HG02642 (cell line): ENCODE data around the gene ZNF70.

Experiments used
- ATAC-seq: cut with Tn5 transposase; IDR thresholded peaks from one replicate; pipeline ENCODE4 v1.9.1; 2021; ENCODE audit warnings: mild to moderate bottlenecking; ENCODE audit not compliant: unreplicated experiment, poor library complexity

The ZNF70 gene

DNA sequence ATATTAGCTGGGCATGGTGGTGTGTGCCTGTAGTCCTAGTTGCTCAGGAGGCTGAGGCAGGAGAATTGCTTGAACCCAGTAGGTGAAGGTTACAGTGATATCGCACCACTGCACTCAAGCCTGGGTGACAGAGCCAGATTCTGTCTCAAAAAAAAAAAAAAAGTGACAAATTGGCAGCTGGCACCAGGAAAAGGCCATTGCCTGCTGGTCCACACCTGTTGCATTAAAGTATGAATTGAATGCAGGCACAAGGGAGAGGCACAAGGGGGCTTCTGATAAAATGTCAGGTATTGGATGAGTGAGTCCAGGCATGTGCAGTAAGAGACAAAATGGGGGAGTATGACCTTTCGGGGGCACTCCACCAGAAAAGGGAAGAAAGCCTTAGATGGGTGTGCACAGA is 28.2 kb downstream of the ZNF70 start:
- ATAC-seq, result no peak

DNA sequence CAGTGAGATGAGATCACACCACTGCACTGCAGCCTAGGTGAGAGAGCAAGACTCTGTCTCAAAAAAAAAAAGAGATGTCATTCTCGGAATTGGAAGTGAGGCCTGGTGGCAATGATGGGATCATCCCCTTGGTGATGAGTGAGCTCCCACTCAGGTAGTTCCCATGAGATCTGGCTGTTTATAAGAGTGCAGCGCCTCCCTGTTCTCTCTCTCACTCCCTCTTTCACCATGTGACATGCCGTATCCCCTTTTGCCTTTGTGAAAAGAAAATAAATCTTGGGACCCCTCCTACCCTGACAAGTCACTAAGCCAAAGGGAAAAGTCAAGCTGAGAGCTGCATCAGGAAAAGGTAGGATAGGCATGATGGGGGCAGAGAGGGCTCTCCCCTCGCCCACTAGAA is 28.8 kb downstream of the ZNF70 start:
- no peak for ATAC-seq

DNA sequence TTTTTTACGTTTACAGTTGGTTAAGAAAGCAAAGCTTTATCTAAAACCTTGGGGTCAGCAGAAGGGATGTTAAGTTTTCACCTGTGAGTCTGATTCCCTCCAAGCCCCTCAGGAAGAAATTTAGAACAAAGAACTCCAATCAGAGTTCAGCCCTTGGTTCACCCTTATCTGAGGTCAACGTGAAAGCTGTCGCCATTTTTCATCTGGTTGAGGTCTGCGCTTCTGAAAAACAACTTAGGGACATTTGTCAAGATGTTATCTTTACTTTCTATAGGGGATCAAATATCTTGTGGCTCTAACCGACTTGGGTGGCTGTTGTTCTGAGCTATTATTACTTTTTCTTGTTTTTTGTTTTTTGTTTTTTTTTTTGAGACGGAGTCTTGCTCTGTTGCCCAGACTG is 30.1 kb downstream of the ZNF70 start:
- ATAC-seq, result no peak

GRCh38 chr22:23718371-23719165 is 32.3 kb downstream of the ZNF70 start:
- ATAC-seq, result no peak

DNA sequence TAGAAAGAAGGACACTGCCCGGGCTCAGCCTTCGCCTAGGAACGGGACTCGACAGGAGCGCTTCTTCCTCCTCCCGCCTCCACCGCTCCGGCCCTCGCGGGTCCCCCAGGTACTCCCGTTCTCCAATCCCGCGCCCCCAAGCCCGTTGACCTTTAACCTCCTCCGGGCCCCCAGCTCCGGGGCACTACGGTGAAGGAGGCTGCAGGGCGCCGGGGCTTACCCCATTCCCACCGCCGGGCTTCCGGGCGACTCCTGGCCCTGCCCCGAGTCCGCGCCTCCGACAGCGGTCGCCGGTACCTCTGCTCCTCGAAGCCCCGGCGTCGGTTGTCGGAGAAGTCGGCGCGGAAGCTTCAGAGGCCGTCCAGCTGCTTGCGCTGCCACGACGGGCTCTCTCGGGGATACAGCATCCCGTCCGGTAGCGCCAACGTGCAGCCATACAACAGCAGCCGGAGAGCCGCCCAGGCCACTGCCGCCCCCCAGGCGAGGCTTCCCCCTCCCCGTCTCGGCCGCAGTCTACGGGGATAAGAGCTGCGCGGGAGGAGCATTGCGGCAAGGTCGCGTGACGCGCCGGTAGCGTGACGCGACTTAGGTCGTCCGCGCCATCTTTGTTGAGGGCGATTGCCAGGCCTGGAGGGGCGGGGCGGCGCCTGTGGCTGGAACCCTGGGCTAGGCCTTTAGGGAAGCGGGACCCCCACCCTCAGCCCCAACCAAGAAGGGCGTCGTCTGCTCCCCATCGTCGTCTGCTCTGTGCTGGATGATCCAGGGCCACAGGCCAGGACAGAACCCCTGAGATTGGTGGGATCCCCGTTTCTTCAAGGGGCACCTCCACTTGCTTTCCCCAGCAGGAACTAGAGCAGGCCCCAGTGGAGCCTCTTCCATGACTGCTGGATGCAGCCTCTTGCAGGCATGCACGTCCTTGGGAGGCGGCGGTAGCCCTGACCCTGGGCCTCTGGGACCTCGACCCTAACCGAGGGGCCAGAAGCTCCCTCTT is 33.8 kb downstream of the ZNF70 start:
- peak; percentile 86 for ATAC-seq

- ATAC-seq, result no peak
These were observed 35.0 kb downstream of the ZNF70 start for GRCh38 chr22:23715806-23716375.

DNA sequence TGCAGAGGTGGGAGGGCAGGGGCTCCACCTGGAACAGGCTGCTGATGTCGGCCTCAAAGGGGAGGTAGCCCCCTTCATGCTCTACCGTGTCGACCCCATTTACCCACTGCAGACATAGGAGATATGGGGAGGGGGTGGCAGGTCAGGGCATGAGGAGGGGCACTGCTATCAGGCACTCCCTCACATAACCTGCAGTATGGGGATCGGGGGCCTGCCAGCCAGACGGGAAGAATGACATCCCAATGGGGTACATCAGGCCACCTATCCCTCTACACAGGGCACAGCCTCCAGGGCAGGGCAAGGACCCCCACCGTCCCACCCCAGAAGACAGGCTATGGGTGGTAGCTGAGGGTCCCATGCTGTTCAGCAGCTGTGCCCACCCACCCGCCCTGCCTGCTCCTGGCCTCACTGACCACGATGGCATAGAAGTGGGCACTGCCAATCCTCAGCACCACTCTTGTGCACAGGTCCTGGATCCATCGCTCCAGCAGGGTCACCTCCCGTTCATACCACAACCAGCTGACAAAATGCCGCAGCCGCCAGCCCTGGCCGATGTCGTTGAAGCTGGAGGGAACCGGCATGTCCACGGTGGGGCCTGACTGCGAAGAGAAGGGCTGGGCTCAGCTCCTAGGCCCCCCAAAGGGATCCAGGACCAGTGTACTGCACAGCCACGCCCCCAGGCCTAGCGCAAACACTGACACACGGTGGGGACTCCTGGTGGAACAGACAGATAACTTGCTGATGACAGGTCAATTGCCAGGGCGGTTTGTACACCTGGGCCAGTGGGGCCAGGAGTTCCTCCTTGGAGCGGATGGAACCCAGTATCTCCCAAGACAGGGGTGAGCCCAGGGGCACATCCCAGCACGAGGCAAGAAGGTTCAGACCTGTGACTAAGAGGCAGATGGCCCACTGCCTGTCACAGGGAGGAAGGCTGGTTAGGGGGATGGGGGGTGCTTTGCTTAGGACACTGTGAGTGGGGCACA is 36.0 kb downstream of the ZNF70 start:
- no peak for ATAC-seq

DNA sequence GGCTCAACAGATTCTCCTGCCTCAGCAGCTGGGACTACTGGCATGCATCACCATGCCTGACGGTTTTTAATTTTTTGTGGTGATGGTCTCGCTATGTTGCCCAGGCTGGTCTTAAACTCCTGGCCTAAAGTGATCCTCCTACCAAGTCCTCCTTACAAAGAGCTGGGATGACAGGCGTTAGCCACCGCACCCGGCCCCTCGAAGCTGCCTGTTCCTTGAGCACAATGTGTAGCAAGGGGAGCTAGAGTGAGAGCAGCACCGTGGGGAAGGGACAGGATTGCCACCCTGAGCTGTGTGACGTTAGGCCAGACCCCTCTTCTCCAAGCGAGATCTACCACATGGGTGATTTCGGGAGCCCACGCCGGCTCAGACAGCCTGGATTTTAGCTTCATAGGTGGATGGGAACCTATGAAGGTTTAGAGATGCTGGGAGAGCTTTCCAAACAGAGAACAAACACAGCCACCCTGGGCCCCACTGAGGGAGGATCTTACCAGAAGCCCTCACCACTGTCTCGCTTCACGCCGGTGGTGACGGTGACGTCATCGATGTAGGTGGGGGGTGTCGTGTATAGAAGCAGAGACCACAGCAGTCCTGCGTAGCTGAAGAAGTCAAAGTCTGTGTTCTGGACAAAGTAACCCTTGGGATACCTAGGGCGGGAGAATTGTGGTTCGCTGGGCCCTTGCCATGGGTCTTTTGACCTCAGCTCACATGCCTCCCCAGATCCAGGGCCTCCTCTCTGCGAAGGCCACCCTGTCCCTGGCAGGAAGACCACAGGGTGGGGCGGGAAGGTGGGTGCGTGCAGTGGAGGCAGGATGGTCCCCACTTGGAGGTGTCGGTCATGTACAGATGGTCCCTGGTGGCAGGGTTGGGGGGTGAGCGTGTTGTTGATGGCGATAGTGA is 37.0 kb downstream of the ZNF70 start:
- no peak for ATAC-seq

DNA sequence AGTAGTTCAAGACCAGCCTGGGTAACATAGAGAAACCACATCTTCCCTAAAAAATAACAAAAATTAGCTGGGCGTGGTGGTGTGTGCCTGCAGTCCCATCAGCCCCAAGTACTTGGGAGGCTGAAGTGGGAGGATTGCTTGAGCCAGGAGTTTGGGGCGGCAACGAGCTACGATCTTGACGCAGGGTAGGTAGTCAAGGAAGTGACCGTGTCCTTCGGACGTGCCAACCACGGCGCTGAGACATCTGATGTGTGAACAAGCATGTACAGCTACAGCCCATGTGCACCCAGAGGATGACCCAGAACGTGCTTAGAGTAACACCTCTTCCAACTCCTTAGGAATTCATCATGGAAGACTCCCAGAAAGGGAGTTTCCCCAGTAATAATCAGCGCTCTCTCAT is 38.7 kb downstream of the ZNF70 start:
- ATAC-seq, result no peak

GRCh38 chr22:23709107-23709506 is 41.8 kb downstream of the ZNF70 start:
- no peak for ATAC-seq

GRCh38 chr22:23708270-23708669 is 42.6 kb downstream of the ZNF70 start:
- no peak for ATAC-seq

DNA sequence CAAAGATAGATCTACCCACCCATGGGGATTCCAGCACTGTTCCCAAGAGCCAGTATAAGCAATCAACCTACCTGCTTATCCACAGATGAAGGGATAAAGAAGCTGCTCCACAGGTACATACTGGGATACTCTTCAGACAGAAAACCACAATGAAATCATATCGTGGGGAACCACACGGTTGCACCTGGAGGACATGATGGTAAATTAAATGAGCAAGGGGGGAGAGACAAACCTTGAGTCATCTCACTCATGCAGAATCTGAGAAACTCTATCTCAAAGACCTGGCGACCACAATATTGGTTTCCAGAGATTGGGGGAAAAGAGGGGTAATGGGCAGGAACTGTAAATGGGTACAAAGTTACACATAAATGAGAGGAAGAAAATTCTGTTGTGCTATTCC is 45.6 kb downstream of the ZNF70 start:
- ATAC-seq, result no peak

DNA sequence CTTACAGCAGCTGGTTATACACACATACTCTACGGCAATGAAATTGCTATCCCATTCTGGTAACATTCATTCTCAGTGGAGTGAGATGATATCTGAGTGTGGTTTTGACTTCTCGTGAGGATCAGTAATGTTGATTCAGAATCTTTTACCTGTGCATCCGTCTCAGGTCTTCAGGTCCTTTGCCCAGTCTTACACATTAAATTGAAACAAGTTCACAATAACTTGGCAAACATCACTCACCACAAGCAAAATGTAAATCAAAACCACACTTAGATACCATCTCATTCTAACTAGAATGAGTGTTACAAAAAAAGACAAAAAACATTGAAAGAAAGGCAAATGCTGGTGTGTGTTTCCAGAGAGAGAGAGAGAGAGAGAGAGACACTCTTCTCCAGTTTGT is 46.1 kb downstream of the ZNF70 start:
- no peak for ATAC-seq

DNA sequence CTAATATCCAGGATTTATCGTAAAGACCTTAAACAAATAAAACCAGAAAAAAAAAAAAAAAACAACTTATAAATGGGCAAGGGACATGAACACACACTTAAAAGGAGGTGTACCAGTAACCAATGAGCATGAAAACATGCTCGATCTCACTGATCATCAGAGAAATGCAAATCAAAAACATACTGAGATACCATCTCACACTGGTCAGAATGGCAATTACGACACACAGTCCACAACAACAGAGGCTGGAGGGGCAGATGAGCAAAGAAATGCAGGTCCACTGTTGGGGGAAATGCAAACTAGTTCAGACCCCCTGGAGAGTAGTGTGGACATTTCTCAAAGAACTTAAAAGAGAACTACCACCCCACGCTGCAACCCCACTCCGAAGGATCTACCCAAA is 46.9 kb downstream of the ZNF70 start:
- ATAC-seq, result no peak

GRCh38 chr22:23700706-23701105 is 50.2 kb downstream of the ZNF70 start:
- no peak for ATAC-seq

DNA sequence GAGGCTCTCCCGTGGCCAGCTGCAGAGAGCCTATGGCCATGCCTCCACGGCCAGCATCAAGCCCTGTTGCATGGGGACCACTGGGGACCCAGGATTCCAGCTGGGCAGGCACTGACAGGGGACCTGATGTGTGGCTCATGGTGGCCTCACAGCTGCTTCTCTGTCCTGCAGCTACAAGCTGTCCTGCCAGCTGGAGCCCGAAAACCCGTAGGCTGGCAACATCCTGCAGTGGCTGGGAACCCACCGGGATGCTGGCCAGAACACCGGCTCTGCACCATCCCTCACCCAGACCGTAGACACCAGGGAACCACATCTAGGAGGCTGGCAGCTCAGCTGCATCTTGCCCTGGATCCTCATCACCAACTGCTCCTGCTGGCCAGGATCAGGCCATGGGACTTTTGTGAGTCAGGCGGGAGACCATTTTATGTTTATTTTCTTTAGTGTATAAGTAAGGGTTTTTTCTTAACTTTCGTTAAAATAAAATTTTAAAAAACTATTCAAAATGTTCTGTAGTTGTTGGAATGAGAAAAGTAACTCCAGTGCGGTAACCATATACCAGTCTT is 52.2 kb downstream of the ZNF70 start:
- no peak for ATAC-seq

DNA sequence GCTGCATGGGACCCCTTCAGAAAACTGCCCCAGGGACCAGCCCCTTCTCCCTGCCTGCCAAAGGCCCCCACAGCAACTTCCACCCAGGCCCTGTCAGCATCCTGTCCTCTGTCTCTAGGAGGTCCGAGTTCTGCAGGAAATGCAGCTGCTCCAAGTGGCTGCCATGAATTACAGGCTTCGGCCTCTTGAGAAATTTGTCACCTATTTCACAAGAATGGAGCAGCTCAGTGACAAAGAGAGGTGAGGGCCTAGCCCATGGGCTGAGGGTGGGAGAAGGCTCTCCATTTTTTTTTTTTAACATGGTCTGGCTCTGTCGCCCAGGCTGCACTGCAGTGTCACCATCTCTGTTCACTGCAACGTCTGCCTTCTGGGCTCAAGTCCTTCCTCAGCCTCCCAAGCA is 52.8 kb downstream of the ZNF70 start:
- ATAC-seq, result no peak
